GM18520 (cell line): ENCODE results near the gene DDB1.

Experiments
- ATAC-seq: cut with Tn5 transposase; IDR thresholded peaks from one replicate; pipeline ENCODE4 v1.9.1; 2021; ENCODE audit not compliant: unreplicated experiment

The DDB1 gene

DNA sequence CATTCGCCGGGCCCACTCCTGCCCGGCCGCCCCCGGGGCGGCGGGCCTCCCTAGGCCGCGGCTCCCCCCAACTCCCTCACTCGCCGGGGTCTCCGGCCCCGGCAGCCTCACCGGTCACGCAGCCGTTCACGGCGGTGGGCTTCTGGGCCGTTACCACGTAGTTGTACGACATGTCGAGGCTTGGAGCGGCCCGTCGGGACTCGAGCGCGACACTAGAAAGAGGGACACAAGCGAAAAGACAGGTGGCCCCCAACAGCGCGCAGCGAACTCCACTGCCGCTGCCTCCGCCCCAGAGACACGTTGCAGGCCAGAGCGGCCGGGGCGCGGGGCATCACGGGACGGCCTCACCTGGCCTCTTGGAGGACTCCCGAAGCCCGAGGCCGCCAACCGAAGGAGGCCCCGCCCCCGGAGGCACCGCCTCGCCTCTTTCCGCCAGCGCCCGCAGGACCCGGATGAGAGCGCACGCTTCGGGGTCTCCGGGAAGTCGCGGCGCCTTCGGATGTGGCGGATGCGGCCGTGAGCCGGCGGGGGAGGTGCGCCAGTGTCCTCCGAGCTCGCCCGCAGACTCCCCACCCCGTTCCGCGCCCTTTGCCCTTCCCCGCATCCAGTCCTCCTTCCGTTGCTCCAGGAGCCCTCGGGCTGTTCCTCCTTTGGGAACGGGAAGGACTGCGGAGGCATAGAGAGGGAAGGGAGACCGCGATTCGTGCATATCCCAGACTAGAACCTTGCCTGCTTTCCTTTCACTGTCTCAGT is at the start of gene DDB1, which contains the start of gene TKFC:
TSS of gene DDB1 (minus strand) at position 309 of the 753 bp plus-strand sequence. CDS start at position 172, 137 bp downstream.
TSS of gene TKFC (plus strand) at position 432 of the 753 bp plus-strand sequence. CDS start 1,501 bp downstream, outside the sequence.
- peak; percentile 78 for ATAC-seq

DNA sequence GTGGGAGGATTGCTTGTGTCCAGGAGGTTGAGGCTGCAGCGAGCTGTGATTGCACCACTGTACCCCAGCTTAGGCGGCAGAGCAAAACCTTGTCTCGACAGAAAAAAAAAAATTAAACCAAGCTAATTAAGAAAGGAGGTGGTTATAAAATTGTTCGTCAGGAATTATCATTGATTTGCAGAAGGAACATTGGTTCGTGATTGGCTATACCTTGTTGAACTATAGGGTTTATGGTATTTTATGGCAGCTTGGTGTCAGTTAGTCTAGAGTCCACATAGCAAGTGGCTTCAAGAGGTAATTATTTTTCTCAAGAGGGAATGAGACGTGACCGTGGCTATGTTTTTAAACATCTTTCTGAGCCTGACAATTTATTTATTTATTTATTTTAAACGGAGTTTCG is 48.0 kb upstream of the DDB1 start:
- ATAC-seq = no peak

DNA sequence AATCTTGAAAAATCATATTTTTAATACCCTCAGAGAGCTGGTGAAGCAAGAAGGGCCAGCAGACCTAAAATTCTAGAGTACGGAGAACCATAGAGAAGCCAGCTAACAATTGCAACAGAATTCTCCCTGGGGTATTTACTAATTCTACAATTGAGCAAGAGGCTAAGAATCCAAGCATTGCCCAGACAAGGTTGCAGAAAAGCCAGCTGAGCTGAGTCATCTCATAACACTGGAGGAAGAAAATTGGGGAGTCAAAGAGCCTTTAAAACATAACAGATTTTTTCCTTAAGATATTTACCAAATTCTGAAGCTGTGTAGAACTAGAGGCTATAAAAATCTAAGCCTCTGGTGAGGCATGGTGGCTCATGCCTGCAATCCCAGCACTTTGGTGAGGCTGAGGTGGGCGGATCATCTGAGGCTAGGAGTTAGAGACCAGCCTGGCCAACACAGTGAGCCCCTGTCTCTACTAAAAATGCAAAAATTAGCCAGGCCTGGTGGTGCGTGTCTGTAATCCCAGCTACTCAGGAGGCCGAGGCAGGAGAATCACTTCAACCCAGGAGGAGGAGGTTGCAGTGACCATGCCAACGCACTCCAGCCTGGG is 45.9 kb upstream of the DDB1 start:
- no peak for ATAC-seq

DNA sequence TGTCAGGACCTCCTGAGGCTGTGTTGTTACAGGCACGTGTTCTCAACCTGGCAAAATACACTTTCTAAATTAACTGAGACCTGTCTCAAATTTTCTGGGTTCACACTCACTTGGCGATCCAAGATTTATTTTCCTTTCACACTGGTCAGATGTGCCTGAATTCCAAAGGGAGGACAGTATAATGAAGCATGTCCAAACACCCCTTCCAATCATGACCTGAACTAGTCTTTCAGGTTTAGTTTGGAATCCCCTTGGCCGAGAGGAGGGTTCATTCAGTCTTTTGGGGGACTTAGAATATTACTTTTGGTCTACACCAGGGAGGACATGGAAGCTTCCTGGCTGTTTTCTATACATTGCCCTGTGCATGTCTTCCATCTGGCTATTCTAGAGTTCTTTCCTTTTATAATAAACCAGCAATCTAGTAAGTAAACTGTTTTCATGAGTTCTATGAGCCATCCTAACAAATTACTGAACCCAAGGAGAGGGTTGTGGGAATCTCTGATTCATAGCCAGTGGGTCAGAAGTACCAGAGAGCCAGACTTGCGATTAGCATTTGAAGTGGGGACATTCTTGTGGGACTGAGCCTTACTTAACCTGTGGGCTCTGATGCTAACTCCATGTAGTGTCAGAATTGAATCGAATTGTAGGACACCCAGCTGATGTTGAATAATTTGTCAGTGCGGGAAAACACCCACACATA is 44.7 kb upstream of the DDB1 start:
- no peak for ATAC-seq

DNA sequence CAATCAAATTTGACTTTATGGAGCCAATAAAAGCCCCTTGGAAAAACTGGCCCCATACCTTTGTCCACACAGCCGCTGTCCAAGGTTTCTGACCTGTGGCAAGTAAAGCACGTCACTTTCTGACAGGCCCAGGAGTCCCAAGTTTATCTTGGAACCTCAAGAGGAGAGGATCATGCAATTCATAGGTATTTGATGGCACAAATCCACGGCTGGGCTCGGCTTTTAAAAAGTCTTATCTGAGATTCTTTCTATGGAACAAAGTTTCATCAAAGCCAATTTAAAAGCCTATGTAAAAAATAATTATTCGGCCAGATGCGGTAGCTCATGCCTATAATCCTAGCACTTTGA is 42.8 kb upstream of the DDB1 start:
- ATAC-seq = no peak

DNA sequence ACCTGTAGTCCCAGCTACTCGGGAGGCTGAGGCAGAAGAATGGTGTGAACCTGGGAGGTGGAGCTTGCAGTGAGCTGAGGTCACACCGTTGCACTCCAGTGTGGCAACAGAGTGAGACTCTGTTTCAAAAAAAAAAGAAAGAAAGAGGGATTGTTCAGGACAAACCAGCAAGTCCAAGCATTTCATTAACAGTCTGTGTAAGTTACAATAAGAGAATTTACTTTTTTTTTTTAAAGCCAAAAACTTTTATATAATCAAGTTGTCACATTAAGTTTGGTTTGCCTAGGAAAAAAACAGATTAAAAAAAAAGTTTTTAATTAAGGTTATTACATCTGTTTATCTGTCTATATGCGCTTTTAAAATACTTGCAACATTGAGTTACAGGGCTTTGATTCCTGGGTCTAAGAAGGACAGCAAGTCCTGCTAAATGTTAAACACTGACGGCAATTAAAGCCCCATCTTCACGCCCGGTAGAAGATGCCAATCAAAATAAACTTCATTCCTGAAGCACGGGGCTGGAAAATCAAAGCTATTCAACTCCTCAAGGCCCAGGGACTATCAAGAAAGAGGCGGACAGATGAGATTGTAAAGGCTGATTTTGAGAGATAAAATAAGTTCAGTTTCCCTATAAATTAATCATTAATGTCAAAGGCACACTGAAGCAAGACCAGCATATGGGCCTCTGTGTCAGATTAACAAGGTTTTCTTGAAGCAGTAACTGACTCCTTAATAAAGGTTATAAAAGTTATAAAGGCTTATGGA is 39.9 kb upstream of the DDB1 start:
- ATAC-seq = no peak

DNA sequence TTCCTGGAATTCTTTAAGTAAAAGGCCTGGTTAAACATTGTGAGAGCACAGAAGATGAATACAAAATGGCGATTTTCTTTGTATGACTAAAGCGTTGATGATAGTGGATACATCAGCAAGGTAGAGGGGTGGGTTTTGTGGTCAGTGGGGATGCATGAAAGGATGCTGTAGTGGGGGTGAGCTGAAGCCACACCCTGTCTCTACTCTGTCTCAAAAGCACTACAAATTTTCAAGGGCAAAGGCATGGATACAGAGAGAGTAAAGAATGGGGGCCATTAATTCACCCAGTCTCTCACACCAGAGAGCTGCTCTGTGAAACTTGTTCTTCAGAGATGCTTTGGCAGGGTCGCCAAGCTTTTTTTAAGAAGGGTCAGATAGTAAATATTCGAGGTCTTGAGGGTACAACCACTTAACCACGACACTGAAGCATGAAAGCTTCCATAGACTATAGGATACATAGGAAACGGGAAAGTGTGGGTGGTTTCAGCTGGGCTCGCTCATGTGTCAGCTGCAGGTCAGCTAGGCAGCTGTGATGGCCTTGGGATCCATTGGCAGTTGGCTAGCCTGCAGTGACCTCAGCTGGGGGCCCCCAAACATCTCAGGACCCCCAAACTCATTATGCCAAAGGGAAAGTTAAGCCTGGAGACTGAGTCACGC is 37.6 kb upstream of the DDB1 start:
- ATAC-seq = no peak

DNA sequence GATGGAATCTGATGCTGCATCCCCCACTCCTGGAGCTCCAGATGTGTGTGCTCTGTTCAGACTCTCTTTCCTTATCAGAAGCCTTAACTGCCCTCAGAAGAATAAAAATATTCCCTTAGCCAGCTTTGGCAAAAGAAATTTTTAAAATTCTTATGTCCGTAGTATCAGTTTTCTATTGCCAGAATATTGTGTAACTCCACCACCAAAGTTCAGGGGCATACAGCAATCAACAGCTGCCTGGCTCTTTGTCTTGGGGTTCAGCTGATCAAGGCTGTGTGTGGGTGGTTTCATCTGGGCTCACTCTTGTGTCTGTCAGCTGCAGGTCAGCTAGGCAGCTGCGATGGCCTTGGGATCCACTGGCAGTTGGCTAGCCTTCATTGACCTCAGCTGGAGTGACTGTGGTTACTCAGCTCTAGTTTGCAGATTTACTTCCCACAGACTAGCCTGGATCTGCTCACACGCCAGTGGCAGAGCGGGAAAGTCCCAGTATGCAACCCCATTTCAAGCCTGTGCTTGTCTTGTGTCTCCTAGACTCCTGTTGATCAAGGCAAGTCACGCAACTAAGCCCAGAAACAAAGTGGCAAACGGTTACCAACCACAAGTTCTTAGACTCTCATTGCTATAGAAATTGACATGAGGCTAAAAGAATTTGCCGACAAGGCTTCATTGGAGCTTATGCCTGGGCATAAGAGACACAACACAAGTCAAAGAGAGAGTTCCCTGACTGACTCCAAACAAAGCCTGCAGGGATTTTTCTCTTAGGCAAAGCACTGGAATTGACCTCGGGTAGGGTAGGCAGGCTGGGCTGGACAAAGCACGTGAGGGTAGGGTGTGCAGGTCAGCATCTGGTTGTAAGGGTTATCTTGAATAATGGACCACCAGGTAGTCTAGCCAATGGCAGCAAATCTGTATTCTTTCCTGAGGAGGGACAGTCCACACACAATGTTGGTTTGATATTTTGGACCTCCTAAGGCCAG is 36.8 kb upstream of the DDB1 start:
- ATAC-seq = no peak

DNA sequence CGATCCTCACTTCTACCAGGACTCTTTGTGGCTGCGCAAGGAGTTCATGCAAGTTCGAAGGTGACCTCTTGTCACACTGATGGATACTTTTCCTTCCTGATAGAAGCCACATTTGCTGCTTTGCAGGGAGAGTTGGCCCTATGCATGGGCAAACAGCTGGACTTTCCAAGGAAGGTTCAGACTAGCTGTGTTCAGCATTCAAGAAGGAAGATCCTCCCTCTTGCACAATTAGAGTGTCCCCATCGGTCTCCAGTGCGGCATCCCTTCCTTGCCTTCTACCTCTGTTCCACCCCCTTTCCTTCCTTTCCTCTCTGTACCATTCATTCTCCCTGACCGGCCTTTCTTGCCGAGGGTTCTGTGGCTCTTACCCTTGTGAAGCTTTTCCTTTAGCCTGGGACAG is 35.7 kb upstream of the DDB1 start:
- no peak for ATAC-seq

DNA sequence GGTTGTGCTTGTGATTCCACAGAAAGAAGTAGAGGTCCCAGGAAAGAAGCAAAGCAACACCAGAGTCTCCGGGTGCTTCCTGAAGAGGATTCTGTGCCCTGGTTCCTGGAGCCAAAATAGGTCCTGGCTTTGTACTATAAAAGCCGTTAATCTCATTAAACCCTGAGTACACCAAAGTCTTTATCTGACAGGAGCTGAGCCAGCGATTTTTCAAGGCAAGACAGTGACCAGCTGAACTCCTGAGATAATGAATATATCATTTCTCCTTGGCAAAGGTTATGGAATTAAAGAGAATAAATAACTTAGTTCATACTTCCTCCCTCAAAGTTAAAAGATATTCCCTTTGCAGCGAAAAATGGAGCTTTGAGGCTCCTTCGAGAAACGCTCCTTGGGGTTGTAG is 34.5 kb upstream of the DDB1 start:
- ATAC-seq = no peak

DNA sequence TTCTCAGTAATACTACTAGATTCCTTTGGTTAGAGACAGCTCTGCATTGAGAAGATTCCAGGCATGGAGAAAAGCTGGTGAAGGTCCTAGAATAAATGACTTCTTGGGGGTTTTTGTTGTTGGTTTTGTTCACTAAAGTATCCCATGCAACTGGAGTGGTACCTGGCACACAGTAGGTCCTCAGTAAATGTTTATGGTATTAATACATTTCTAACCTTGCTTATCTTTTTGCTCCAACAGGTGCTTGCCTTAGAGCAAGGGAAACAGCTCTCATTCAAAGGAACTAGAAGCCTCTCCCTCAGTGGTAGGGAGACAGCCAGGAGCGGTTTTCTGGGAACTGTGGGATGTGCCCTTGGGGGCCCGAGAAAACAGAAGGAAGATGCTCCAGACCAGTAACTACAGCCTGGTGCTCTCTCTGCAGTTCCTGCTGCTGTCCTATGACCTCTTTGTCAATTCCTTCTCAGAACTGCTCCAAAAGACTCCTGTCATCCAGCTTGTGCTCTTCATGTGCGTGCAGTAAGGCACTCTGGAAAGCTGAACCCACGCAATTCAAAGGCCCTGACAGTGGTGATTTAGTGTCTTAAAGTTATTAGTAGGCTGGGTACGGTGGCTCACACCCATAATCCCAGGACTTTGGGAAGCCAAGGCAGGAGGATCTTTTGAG is 31.2 kb upstream of the DDB1 start:
- ATAC-seq = no peak

DNA sequence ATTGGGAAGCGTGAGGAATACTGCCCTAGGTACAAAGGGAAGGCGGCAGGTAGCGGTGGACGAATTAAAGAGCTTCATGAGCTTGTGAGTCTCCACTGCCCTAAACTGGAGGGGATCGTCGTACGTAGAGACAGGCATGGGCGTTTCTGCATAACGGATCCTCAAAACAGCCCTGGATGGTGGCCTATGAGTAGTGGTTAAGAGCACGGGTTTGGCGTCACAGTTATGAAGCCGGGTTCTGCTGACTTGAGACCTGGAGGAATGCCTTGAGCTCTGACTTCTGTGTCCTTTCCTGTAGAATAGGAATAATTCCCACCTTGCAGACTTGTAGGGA is 29.6 kb upstream of the DDB1 start:
- no peak for ATAC-seq

DNA sequence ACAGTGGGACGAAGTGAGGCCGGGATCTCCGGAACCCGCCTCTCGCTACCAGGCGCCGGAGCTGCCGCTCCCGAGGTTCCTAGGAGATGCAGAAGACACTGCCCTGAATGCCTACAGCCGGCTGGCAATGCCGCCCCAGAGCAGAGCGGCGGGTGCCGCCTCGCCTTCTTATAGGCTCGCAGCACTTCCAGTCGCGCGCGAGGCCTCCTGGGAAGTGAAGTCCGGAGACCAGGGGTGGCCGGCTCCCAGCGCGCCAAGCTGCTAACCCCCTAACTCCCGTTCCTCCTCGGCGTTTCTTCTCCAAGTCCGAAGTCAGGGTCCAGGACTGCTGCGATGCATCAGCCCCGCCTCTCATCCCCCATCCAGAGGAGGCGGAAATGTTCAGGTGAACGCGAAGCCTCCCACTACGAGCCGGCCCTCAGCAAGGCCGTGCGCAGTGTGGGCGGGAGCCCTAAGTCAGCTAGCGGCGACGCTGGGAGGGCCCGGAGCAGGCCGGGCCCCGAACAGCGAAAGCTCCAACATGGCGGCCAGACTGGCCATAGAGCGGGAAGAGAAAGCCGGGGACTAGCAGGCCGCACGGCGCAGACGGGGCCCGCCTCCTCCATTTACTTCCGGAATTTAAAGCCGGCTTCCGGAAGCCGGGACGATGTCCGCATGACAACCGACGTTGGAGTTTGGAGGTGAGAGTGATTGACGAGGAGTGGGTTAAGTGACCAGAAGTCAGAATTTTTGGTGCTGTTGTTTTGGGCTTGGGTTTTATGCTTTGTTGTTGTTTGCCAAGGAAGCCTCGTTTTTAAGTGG is 29.0 kb upstream of the DDB1 start, which contains the start of the genes CYB561A3 and TMEM138:
TSS of gene CYB561A3 (minus strand) at position 142 of the 801 bp plus-strand sequence. CDS start 5,169 bp downstream, outside the sequence.
TSS of gene TMEM138 (plus strand) at position 634 of the 801 bp plus-strand sequence. CDS start 2,017 bp downstream, outside the sequence.
- ATAC-seq = peak; percentile 75

DNA sequence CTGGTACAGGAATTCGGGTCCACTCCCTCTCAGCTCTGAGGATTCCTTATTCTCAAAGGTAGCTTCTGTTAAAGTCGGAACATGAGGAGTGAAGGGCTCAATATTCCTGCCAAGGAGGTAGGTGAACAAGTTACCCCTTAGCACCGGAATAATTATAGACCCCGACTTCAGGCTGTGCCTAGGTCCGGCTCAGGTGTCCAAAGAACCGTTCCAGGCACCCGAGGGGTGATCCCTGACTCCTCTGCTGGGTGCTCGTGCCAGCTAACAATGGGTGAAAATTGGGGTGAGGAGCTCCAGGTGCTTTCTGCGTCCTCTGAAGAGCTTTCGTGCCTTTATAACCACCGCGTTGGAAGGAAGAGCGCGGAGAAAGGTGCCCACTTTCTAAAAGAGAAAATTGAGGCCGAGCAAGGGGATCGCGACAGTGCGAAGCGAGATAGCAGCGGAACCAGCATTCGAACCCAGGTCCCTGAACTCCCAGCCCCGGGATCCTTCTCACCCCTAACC is 28.4 kb upstream of the DDB1 start:
- no peak for ATAC-seq

DNA sequence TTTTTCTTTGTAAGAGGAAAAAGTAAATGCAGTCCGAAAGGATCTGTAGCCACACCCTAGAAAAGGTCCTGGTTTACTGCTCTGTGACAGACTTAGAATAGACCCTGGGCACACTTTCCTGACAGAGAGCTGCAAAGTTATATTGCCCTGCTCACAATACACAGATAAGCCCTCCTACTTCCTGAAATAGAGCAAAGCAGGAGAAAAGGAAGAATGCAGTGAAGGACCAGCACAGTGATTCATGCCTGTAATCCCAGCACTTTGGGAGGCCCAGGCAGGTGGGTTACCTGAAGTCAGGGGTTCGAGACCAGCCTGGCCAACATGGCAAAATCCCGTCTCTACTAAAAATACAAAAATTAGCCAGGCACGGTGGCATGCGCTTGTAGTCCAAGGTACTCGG is 26.6 kb upstream of the DDB1 start:
- no peak for ATAC-seq

DNA sequence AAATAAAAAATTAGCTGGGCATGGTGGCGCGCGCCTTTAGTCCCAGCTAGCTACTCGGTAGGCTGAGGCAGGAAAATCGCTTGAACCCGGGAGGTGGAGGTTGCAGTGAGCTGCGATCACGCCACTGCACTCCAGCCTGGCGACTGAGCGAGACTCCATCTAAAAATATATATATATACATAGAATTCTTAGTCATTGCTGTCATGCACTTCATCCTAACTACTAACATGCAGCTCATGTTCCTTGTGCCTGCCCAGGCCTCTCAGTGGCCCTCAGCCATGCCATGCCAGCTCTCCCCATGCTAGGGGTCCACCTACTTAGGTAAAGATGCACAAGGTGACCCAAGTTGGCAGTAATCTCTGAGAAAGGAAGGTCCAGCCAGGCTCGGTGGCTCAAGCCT is 25.7 kb upstream of the DDB1 start:
- ATAC-seq = no peak

DNA sequence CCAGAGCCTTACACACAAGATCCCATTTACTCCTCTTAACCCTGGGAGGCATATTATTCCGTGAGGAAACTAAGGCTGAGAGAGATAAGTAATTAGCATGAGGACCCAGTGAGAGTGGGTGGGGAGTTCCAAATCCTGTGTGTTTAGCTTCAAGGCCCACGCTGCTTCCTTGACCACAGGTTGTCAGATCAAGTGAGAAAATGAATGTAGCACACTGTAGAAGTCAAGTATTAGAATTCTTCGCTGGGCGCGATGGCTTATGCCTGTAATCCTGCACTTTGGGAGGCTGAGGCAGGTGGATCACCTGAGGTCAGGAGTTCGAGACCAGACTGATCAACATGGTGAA is 25.0 kb upstream of the DDB1 start:
- no peak for ATAC-seq

DNA sequence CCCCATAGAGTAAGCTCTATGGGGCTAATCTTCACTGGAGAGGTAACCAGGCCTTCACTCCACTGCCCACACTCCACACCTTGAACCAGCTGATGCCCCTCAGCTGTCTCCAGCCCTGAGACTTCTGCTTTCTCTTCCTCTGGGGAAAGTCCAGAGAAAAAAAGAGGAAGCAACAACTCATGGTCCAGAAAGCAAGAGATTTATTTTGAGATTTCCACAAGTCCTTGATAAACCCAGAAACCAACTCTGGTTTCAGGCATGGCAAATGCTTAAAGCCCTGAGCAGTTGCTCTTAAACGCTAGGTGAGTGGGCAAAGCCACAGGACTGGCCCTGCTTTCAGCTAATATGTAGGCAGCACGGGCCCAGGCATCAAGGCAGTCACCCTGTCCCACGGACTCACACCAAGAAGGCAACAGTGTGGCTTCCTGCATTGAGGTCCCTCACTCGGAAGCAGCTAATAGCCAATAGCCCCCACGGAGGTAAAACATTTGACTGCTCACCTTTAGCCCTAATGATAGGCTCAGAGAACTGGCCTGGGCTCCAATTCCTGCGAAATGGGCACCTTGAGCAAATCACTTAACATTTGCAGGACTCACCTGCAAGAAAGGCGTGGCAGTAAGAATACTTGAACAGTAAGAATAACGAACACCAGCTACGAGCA is 24.5 kb upstream of the DDB1 start:
- ATAC-seq = peak; percentile 25
